Measurements from ENCODE around the gene PLEKHA5.
"Not testable (repeated sequence)": the region's sequence is repeated elsewhere in the genome, so short reads cannot be mapped to it uniquely, and the experiment has no call there.

PLEKHA5 gene

GRCh38 chr12:19278407-19278806 is 148.9 kb downstream of the PLEKHA5 start:
- no peak for DNase-seq (ENCODE audit: low spot score)

DNA sequence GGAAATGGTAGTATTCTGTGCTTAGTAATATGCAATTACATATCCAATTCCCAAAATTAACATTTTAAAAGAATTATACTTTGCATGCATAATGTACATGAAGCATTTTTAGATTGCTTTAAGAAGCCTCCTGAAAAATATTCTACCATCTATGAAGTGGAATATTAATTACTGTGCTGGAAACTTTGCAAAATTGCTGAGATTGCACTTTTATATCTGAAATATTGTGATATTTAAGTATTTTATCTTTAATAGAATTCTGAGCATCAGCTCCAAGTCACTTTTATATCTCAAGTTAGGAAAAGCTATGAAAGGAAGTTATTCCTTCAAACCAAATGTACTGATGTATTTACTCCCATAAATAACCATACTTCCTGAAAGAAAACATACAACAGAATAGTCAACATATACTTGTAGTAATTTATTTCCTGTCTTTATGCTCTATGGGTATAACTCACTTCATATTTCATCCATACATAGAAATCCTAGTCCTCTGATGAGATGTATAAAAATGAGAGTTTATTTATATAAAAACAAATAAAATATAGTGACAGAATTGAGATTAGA is 152.7 kb downstream of the PLEKHA5 start:
- no peak for DNase-seq (ENCODE audit: low spot score)

DNA sequence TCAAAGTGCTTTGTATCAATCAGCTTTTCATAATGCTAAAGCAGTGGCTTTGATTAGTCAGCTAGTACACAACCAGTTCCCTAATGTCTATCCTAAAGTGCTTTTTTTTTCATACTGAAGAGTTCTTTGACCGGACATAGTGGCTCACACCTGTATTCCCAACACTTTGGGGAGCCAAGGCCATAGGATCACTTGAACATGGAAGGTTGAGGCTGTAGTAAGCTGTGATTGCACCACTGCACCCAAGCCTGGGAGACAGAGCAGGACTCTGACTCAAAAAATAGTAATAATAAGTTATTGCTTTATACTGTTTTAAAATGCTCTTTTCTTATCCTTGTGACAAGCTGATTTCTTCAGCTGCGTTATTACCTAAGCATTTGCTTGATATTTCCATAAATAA is 155.1 kb downstream of the PLEKHA5 start:
- no peak for DNase-seq (ENCODE audit: low spot score)

- no peak for DNase-seq (ENCODE audit: low spot score)
These were observed 156.4 kb downstream of the PLEKHA5 start for GRCh38 chr12:19285793-19286448.

GRCh38 chr12:19287302-19287701 is 157.8 kb downstream of the PLEKHA5 start:
- no peak for DNase-seq (ENCODE audit: low spot score)

- no peak for DNase-seq (ENCODE audit: low spot score)
These were observed 158.6 kb downstream of the PLEKHA5 start for GRCh38 chr12:19288161-19288560.

GRCh38 chr12:19288603-19289244 is 159.2 kb downstream of the PLEKHA5 start:
- peak; percentile 57 for DNase-seq (ENCODE audit: low spot score)

DNA sequence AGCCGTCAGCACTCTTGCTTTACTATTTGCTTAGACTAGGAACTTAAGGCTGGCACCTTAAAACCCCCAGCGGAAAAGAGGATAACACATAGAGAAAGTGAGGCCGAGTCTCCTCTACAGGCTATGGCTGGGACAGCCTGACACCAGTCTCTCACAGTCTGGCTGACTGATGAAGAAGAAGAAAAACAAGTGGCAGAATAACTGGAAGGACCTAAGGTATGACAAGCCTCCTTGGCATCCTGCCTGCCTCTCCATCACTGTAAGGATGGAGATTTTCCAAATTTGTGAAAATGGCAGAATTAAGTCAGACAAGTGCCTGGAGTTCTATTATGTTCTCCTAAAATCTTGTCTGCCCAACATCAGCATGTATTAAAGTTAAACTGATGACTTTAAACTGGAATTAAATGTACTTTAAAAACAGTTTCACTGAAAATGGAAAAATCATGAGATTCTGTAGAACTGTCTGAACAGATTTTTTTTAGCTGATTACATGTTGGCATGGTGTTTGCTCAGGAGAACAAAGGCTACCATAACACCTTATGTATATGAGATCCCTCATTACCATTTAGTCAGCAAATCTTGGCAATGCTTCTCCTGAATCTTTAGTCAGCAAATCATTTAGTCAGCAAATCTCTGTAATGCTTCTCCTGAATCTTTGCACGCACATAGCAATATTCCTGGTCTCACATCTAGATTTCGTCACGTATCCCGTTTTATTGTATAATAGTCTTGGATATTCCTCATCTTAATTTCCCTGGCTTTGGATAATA is 169.5 kb downstream of the PLEKHA5 start:
- no peak for DNase-seq (ENCODE audit: low spot score)

GRCh38 chr12:19299765-19300164 is 170.2 kb downstream of the PLEKHA5 start:
- DNase-seq (ENCODE audit: low spot score) = no peak

DNA sequence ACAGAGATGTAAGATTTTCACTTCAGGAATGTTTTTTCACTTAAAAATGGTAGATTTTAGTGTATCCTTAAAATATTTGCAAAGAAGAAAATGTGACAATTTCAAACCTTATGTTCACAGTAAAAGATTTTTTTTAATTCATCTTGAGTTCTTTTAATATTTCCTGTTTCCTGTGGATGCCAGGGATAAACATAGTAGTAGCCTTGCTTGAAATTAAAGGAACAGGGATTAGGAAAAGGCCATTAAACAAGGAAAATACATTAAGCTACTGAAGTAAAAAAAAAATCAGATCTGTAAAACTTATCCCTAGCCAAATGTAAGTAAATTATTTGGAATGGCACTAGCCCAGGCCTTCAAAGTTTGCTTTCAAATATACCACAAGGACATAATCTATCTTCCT is 171.7 kb downstream of the PLEKHA5 start:
- no peak for DNase-seq (ENCODE audit: low spot score)

GRCh38 chr12:19301688-19302087 is 172.2 kb downstream of the PLEKHA5 start:
- no peak for DNase-seq (ENCODE audit: low spot score)

DNA sequence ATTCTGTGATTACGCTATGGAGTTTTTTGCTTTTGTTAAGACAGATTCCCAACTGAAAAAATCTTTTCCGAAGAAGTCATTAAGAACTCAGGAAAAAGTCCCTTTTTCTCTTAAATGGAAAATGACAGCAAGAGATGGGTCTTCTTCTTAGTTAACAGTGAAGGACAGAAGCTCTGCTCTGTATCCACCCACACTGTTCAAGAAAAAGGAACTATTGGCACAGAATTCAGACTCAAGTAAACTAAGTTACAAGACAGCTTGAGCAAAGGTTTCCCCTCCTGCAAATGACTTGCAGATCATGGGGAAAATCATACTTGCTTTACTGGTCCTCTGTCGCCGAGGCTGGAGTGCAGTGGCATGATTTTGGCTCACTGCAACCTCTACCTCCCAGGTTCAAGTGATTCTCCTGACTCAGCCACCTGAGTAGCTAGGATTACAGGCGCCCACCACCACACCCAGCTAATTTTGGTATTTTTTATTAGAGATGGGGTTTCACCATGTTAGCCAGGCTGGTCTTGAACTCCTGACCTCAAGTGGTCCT is 172.6 kb downstream of the PLEKHA5 start:
- DNase-seq (ENCODE audit: low spot score) = no peak

GRCh38 chr12:19303496-19303895 is 174.0 kb downstream of the PLEKHA5 start:
- no peak for DNase-seq (ENCODE audit: low spot score)

- no peak for DNase-seq (ENCODE audit: low spot score)
These were observed 174.7 kb downstream of the PLEKHA5 start for GRCh38 chr12:19304149-19304750.

GRCh38 chr12:19305621-19306020 is 176.1 kb downstream of the PLEKHA5 start:
- DNase-seq (ENCODE audit: low spot score) = not testable (repeated sequence)

DNA sequence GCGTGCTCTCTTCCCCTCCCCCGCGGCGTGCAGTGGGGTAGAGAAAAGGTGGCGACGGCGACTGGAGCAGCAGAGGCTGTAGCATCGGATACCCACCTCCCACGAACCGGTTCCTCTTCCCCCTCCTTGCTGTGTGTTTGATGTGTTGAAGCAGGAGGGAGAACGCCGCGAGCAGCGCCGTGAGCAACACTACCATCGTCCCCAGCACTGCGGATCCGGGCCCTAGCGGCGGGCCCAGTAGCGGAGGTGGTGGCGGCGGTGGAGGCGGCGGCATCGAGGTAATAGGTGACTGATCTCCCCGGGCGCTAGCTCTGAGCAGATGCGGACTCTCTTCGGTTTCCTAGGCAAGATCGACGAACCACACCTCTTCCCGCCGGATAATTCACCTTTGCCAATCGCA is 176.8 kb downstream of the PLEKHA5 start:
- DNase-seq (ENCODE audit: low spot score) = no peak

DNA sequence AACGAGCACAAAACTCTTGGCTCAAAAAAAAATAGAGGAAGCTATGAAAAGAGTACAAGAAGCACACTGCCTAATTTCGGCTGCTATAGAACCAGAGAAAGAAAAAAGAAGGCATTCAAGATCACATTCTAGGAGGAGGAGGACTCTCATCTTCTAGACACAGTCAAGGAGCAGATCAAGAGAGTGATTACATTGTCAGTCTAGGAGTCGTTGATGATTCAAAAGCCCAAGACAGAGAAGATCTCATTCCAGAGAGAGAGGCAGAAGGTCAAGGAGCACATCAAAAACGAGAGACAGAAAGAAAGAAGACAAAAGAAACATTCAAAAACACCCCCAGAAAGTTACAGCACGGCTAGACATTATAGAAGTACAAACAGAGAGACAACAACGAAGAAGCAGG is 177.9 kb downstream of the PLEKHA5 start:
- no peak for DNase-seq (ENCODE audit: low spot score)

DNA sequence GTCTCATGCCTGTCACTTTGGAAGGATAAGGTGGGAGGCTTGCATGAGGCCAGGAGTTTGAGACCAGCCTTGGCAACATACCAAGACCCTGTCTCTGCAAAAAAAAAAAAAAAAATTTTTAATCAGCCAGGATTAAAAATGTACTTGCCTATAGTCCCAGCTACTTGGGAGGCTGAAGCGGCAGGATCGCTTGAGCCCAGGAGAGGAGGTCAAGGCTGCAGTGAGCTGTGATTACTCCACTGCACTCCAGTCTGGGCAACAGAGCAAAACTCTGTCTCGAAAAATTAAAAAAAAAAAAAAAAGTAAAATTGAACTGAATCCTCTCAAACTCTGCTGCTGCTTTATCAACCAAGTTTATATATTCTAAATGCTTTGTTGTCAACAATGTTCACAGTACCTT is 181.6 kb downstream of the PLEKHA5 start:
- no peak for DNase-seq (ENCODE audit: low spot score)

GRCh38 chr12:19312637-19313036 is 183.1 kb downstream of the PLEKHA5 start:
- DNase-seq (ENCODE audit: low spot score) = no peak

DNA sequence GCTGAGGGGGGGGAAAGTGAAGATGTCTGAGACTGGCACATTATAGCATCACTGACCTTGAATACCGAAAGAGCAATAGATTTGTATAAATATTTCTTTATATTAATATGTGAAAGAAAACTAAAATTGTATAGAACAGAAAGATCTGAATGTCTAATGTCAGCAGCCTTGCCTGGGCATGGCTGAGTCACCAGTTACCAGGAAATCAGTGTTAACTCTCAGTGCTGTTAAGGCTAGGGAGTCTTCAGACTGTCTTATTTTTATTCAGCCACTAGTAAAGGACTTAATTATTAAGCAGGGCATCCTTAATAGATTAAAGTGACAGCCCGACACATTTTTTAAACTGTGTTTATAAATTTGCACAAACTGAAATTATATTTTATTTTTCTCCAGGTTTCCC is 186.9 kb downstream of the PLEKHA5 start:
- DNase-seq (ENCODE audit: low spot score) = peak; percentile 41

GRCh38 chr12:19322376-19322775 is 192.8 kb downstream of the PLEKHA5 start:
- DNase-seq (ENCODE audit: low spot score) = no peak

- DNase-seq (ENCODE audit: low spot score) = no peak
These were observed 194.3 kb downstream of the PLEKHA5 start for GRCh38 chr12:19323805-19324204.
